SKM-1 (cell line): ENCODE results near the gene PRR5L.
"Not testable (repeated sequence)": the region's sequence is repeated elsewhere in the genome, so short reads cannot be mapped to it uniquely, and the experiment has no call there.

Source experiments
- DNase-seq: peaks from one replicate; lab custom pipeline; 2025; ENCODE audit not compliant: unreplicated experiment; lab: John Stamatoyannopoulos, UW

Gene PRR5L

DNA sequence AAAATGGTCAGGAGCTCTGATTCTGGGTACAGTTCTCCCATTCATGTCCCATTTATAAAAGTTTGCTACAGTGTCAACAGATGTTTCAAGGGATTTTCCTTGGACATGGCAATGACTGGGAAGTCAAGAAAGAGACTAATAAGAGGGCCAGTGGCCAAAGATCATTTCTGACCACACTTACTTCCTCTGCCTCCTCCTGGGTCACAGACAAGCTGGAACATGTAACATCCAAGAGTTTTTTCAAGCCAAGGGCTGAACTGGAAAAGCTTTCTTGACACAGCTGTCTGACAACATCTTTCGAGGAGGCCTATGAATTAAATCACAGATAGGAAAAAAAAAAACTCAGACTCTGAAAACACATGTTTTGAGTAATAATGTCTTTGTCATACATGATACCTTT, 15.6 kb upstream of the PRR5L start:
- no peak for DNase-seq

DNA sequence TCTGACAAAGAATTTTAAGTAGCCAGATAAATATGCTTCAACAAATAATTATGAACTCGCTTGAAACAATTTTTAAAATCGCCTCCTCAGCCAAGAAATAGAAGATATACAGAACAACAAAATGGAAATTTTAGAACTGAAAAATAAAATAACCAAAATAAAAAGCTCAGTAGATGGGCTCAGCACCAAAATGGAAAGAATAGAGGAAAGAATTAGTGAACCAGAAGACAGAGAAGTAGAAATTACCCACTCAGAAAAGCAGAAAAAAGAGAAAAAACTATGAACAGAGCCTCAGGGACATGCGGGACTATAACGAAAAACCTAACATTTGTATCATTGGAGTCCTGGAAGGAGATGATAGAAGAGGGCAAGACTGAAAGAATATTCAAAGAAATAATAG, 14.2 kb upstream of the PRR5L start:
- DNase-seq, result no peak

DNA sequence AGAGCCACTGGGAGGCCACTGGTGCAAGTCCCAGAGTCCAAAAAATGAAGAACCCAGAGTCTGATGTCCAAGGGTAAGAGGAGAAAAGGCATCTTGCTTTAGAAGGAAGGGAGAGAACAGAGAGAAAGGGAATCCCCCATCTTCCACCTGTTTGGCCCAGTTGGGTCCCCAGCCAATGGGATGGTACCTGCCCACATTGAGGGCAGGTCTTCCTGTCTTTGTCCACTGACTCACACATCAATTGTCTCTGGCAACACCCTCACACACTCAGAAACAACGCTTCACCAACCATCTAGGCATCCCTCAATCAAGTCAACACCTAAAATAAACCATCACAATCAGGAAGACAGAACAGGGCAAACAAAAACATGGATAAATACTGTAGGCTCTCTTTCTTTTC, 13.2 kb upstream of the PRR5L start:
- DNase-seq, result no peak

DNA sequence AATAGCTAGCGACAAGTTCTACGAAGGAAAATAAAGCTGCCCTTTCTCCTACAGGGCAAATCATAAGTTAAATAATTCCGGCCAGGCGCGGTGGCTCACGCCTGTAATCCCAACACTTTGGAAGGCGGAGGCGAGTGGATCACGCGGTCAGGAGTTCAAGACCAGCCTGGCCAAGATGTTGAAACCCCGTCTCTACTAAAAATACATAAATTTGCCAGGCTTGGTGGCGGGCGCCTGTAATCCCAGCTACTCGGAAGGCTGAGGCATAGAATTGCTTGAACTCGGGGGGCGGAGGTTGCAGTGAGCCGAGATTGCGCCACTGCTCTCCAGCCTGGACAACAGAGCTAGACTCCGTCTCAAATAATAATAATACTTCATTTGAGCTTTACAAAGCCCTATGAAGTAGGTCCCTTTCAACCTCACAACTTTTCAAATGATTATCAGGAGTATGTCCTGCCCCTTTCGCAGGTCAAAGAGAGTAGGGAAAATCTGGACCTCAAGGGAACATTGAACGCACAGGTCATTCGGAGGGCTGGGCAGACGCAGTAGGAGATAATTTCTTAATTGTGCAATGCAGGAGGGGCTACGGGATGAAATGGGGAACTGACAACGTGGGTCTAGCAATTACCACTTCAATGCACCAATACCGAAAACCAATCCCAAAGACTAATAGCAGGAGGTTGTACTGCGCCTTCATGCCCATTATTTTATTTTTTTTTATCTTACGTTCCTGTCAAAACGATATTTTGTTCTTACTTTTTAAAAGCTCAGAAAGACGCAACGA, 7.5 kb upstream of the PRR5L start:
- DNase-seq, result peak; percentile 18

DNA sequence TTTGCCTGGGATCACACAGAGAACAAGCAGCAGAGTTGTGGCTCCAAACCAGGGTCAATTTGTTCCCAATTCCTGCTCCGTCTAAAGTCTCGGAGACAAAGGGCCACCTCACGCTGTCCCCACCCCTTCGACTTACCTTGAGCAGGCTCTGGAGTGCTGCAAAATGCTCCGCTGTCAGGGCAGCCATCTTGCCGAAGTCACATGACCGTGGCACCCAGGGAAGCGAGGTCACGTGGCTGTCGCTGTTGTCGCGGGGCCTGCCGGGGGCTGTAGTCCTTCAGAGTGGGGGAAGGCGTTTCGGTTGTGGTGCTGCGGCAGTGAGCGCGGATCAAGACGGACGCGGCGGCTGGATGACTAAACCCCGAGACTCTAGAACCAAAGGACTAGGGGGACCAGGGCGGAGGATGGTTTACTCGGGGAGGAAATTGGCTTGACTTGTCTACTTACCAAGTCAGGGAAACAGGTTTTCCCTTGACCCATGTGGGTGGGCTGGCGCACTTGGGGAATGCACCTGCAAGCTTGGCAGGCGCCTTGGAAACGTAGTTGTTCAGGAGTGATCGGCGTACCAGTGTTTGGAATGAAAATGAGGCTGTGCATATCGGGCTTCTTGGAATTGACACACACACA, 6.7 kb upstream of the PRR5L start, which contains the start of gene COMMD9:
TSS of gene COMMD9 (minus strand) at position 199 of the 627 bp plus-strand sequence. CDS start at position 187, 12 bp downstream.
- DNase-seq, result peak; percentile 89

DNA sequence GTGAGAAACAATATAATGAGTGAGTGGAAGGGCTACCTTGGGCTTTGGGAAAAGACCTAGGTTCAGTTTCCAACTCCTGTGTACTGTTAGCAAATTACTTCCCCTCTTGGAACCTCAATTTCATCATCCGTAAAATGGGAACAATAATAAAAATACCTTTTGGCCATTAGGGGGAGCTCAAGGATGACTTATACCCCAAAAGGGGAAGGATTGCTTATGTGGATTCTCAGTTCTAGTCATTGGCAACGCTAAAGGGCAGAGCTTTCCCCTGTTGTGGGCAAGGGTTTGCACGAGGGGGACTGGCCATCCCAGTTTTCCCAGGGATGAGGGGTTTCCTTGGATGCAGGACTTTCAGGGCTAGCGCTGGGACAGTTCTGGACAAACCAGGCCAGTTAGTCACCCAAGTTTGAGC, 3.8 kb upstream of the PRR5L start:
- DNase-seq, result peak; percentile 61

DNA sequence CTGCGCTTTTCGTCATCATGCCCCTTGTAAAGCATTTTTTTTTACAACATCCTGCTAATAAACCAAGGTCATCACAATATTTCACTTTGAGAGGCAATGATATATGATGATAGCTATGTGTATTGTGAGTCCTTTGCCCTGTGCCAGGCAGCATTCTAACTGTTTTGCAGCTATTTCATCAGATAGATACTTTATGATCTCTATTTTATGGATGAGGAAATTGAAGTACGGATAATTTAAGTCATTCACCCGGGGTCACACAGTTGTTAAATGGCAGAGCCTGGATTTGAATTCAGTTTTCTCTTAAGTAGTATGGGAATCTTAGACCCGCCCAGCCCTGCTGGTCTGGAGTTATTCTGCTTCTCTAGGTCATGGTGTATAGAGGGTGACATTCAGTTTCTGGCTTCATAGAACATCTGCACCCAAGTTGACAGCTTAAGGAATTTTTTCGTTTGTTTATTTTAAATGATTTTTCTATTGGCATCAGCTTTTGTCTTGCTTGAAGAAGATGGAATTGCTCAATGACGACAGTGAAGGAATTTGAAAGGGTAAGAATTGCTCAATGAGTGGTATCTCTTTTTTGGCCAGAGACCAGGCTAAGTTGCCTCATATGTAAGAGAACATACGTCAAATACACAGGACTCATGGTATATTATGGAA, 926 bp downstream of the PRR5L start:
- peak; percentile 5 for DNase-seq

DNA sequence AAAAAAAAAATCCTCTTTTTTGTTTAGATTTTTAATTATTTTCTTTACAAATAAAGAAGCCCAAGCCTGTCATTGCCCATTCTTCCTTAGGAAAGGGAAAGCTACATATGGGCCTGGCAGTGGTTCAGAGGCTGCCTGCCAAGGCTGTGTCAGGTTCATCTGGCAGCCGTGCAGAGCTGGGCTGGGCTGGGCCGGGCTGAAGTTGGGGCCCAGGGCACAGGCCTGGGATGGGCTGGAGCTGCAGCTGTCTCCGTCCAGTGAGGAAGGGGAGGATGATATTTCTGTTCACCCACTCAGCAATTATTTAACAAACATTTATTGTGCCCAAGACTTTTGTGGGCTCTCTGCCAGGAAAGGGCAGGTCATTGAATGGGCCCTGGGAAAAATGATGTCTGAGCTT, 4.6 kb downstream of the PRR5L start:
- DNase-seq, result no peak

DNA sequence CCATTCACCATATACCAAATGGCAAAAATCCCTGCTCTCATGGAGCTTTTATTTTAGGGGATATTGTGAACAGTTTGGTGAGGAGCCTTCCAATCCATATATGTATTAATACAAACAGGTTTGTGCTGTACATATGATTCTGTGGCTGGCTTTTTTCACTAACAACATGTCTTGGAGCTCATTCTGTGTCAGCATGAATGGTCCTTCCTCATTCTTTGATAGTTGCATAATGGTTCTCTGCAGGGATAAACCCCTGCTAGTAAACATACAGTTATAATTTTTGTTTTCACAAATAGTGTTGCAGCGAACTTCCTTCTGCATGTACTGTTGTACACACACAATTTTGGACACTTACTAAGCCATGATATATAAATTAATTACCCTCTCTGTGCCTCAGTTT, 8.3 kb downstream of the PRR5L start:
- DNase-seq, result no peak

DNA sequence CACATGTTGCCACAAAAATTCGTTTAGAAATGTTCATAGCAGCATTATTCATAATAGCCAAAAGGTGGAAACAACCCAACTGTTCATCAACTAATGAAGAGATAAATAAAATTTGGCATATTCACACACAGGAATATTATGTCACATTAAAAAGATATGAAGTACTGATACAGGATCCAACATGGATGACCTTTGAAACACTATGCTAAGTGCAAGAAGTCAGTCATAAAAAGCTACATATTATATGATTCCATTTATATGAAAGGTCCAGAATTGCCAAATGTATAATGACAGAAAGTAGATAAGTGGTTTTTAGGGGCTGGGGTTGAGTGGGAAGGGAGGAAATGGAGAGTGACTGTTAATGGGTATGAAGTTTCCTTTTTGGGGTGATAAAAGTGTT, 9.0 kb downstream of the PRR5L start:
- DNase-seq, result no peak

DNA sequence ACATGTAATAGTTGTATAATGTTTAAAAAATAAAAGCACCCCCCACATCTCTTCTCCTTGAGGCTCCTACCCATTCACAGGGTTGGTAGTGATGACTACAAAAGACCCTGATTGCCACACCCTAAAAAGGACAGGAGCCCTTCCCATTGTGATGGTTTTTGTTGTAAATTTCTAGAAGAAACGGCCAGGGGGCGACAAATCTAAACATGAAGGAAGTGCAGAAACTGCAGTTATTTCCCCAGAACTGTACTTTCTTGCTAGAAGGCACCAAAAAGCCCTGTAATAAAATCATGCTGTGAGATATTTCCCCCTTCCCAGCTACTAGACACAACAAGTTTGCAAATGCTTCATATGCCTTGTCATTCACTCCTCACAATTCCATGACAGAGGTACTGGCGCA, 10.8 kb downstream of the PRR5L start:
- peak; percentile 18 for DNase-seq

DNA sequence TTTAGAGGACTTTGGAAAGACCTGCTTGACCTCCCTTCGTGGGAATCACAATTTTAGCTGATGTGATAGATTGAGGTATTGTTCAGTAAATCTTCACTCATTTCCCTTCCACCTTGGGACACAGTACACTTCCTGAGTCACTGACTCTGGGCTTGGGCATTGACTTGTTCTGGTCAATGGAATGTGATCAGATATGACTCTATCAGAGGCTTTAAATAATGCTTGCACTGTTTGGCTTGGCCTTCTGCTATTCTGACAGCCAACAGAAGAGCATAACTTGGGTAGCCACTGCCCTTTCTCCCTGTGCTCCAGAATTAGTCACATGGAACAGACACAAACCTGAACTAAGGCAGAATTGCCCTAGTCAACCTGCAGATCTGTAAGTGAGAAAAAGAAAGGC, 12.5 kb downstream of the PRR5L start:
- no peak for DNase-seq

DNA sequence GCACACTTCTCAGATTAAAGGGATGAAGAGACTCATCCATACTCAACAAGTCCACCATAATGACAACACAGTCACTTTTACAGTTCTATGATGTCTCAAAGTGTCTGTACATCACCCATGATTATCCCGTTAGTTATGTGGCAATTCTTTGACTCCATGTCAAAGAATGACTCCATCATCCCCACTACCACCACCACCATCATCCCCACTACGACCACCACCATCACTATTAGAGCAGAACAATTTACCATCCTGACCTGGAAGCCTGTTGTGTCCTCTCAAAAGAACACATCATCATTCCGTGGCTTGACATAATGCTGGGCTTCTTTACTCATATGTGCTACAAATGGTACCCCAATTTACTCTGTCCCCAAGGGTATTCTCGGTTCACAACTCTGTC, 13.7 kb downstream of the PRR5L start:
- DNase-seq, result no peak

DNA sequence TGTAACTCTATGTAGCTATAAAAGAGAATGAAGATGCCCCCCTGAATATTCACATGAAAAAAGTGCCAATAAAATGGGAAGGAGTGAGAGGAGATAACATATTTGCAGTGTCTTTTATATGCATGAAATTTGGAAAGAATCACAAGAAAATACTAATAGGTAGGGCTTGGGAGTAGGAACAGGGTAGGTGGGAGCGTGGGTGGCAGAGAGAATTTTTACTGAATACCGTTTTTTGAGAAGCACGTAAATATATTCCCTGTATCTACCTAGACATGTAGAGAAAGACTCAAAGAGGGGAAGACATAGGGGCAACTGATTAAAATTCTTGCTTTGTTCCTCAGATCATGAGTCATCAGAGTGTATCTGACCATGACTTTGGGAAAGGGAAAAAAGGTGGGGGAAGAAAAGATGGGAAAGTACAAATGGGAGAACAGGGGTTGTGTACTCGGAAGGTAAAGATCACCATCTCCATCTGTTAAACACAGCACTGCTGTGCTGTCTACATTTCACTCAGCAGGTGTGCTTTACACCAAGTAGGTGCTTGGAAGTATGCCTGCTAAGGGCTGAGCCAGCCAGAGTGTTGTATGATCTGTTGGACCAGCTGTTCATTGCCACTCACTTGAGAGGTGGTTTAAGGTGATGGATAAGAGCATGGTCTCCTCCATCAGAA, 16.0 kb downstream of the PRR5L start:
- DNase-seq, result no peak

DNA sequence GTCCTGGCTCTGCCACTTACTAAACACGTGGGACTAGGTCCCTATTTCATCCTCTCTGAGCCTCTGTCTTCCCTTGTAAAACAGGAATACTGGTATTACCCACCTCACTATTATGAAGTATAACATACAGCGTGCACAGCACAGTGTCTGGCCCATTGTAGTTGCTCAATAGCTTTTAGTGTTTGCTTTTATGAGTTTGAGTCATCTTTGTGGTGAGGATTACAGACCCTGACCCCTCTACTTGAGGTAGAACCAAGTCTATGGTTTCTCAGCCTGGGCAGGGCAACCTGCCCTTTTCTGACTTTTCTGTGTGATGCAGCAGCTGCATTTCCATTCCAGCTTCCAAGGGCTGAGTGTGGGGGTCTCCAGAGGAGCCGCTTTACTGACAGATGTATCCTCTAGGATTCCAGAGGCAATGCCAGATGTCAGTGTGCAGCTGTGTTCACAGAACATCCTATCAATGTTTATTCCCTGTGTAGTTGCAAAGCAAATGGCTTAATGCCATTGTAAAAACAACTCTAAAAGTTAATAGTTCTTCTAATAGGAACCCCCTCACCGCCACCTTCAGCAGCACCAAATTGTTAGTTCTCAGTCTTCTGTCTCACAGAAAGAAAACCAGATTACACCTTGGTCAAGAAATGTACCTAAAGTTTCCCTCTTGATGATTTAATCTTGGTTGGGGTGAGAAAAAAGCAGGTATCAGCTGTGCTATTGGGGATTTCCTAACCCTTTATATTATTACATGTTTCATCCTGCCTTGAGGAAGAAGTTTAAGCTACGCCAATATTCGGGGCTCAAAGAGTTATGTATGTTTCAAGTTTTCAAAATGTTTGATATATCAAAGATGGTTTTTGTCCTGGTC, 16.8 kb downstream of the PRR5L start:
- no peak for DNase-seq

DNA sequence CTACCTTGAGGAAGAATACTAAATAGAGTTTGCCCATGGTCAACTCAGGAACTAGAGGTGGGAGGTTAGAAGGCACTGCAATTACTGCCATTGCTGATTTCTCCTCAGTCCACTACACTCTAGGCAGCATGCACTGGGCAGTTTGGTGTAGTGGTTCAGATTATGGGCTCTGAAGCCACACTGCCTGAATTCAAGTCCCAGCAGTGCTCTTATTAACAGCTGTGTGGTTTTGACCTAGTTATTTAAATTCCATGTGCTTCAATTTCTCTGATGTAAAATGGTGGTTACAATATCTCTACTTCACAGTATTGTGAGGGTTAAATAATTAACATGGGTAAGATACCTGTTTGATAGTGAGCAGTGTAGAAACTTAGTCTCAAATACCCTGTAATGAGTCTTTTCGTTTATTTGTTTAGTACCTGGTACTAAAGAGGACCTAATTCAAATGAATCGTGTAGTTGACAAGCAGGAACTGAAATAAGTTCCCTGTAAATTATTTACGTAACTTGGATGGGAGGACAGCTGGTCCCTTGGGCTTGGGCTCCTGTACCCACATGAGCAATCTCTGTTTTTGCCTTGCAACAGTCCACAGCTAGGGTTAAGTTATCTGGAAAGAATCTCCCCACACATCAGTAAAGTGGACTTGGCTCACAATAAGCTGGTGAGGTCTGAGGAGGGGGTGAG, 17.8 kb downstream of the PRR5L start:
- DNase-seq, result no peak

DNA sequence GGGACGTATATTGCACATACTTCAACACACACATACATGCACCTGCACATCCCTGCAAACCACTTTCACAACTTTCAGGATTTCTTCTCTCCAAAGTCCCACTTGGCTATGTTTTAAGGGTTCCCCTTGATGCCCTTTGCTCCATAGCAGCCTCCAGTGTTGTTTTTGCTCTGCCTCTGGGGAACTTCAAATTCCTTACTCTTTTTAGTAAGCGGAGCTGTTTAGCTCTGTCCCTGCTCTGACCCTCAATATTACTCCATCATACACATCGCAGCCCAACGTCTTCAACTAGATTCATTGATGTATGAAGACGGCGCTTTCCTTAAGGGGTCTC, 18.3 kb downstream of the PRR5L start:
- DNase-seq, result no peak

DNA sequence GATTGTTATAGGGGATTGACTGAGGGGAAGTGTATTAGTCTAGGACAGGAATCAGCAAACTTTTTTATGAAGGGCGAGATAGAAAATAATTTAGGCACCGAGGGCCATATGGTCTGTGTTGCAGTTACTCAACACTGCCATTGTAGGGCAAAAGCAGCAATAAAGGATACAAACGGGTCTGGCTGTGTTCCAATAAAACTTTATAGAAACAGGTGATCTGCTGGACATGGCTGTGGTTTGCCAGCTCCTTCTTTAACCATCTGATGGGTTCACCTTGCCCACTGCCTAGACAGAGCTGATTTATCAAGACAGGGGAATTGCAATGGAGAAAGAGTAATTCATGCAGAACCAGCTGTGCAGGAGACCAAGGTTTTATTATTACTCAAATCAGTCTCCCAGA, 20.0 kb downstream of the PRR5L start:
- no peak for DNase-seq

DNA sequence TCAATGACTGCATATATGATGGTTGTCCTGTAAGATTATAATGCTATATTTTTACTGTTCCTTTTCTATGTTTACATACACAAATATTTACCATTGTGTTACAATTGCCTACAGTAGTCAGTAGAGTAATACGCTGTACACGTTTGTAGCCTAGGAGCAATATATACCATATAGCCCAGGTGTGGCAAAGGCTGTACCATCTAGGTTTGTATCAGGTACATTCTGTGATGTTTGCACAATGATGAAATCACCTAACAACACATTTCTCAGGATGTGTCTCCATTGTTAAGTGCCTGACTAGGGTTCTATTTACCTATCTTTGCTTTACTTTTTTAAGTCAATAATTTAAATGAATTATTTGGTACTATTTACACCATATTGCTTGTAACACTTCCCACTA, 21.9 kb downstream of the PRR5L start:
- no peak for DNase-seq

DNA sequence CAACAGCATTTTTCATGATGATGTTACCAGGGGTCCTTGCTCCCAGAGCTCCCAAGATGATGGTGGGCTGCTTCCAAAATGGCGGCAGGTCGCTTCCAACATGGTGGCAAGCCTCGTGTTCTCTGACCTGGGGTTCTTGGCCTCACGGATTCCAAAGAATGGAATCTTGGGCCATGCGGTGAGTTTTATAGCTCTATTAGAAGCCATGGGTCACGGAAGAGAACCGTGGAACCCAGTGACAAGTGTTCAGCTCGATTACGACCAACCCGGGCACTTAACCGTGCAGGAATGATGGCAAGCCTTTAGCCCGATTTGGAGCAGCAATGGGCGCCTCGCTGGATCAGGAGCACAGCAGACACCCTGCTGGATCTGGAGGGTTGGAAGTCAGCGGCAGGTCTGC, 28.9 kb downstream of the PRR5L start:
- not testable (repeated sequence) for DNase-seq
